Amygdala (tissue), 56 donors: ENCODE results near the gene PIH1D1.
"Not testable (repeated sequence)": the region's sequence is repeated elsewhere in the genome, so short reads cannot be mapped to it uniquely, and the experiment has no call there.

ENCODE experiments used
- DNase-seq, 56 donors: peaks; one replicate each; lab custom pipeline; 2025; lab: John Stamatoyannopoulos, UW

The PIH1D1 gene

GRCh38 chr19:49459388-49459787 is 7.8 kb upstream of the PIH1D1 start:
- no peak for DNase-seq

DNA sequence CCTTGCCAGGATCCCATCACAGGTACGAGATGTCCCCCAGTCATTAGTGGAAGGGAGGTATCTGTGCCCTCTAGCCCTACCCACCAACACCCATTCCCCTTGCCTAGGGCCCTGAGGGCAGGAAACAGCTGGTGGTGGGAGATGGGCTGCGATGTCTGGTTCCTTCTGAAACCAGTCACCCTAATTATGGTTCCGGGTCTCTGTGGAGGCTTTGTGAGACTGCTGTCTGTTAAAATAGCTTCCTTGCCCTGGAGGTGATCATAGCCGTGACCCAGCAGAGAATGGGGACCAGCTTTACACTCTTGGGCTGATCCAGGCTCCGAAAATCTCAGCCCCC is 6.9 kb upstream of the PIH1D1 start:
- DNase-seq: no peak

GRCh38 chr19:49456326-49456725 is 4.7 kb upstream of the PIH1D1 start:
- no peak for DNase-seq

DNA sequence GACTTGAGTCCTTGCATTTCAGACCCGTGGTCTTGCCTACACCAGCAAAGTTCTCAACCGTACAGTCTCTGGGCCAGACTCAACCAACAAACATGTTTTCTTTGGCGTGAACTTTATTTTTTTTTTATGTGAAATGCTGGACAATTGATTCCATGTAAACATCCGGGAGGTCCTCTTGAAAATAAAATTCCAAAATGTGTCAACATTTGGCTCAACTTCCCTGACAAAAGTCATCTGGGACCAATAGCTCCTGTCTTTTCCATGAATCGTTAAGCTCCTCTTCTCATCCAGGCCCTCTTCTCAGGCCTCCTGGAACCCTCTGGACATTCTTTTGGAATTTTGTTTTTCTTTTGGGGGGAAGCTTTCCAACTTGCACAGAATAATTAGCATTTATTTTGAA is 4.2 kb upstream of the PIH1D1 start:
- DNase-seq: no peak

DNA sequence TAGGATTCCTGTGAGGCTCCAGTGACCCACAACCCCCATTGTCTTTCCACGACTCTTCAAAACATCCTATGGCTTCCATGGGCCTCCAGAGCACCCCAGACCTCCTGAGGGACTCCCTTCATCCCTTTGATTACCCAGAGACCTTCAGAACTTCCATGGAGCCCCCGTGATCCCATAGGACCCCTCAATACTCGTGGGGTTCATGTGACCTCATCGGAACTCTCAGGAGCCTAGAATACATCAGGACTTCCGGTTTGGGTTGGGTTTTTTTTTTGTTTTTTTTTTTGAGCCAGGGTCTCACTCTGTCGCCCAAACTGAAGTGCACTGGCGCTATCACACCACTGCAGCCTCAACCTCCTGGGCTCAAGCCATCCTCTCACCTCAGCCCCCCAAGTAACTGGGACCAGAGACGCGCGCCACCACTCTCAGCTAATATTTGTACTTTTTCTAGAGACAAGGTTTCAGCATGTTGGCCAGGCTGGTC is 2.2 kb upstream of the PIH1D1 start:
- DNase-seq: no peak

DNA sequence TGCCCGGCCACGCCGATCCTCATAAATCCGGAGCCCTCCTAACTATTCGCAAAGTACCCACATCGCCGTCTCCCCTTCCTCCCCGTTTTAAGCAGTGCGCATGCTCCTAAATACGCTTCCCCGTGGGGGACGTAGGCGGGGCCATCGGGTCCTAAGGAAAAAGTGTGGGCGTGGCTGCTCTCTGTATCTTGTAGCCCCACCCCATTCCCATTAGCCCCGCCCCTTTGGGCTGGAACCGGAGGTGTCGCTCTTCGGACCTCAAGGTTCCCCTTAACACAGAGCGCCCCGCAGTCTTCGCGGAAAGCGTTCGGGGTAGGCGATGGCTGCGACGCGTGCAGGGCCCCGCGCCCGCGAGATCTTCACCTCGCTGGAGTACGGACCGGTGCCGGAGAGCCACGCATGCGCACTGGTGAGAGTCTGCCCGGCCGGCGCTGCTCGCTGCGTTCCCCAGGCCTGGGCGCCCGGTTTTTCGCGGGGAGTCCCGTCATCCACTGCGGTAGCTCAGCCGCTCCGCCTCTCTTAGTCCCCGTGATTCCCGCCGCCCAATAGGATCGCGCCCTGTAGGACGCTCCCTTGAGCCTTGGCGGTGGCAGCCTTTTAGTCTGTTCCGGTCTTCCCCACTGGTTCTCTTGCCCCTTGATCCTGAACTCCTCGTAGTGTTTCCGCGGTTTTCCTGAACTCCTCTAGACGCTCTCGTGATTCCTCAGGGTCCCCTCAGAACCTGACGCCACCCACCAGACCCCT is 1.6 kb upstream of the PIH1D1 start, which contains the start of gene ALDH16A1:
Gene ALDH16A1, plus strand, starts transcription at position 213 of the 744 bp plus-strand sequence. Its CDS starts 107 bp downstream, at position 320.
- peak; percentile 48 to 99 (median 97) for DNase-seq

DNA sequence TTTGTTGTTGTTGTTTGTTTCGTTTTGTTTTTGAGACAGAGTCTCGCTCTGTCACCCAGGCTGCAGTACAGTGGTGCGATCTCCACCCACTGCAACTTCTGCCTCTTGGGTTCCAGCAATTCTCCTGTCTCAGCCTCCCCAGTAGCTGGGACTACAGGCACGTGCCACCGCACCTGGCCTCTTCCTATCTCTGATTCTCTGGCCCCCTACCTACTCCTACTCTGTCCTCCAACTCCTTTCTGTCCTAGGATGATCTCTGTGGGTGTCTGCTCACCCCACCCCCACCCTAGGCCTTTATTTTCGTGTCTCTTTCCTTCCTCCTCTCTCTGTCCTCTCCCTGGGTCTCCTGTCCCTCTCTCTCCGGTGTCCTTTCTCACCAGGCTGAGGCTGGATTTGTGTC is 1.2 kb downstream of the PIH1D1 start:
- DNase-seq: no peak

DNA sequence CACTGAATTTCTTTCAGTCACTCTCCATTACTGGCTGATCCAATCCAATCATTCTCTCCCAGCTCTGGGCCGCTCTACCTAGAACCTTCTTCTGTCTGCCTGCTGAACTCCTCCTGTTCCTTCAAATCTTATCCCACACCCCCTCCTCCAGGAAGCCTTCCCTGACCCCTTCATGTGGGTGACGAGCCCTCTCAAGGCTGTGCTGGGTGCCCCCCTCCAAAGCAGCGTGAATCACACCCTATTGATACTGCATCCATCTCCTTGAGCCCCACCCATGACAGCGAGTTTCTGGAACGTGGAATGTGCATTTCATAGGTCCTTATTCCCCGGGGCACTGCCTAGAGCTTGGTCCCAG is 3.2 kb downstream of the PIH1D1 start:
- no peak for DNase-seq

DNA sequence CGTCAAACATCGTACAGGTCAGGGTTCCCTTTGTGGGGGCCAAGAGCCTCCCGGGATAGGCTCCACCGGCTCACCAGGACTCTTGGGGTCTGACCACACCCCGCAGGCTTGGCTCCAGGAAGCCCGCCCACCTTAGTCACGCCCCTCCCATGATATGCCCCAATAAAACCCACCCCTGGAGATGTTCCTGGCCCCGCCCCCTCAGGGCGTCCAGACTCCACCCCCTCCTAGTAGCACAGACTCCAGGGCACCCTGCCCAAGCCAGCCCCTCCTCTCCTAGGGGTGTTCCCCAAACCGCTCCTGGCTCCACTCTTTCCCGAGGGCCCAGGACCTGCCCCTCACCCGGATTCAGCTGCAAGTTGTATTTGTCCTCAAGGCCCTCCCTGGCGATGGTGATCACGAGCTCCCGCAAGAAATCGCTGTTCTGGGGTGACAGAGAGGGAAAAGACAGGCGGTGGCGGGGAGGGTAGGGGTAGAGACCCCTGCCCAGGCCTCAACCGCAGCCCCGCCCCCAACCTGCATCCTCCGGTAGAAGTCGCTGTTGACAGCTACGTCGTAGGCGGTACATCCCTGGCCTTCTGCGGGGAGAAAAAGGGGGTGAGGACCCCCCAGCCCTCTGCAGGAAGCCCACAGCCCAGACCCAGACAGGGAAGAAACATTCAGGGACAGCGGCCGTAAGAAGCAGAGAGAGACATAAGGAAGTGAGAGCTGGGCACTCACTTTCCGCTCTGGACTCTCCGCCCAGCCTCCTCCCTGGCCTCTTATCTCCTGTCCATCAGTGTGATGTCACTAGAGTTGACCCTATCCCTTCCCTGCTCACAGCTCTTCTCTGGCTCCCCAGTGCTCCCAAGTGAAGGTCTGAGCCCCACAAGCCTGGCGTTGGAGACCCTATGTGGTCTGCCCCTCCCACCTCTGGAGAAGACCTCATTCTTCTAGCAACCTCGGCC is 3.9 kb downstream of the PIH1D1 start:
- DNase-seq: peak in 3 of 56 donors; percentile 10 to 25 (median 23)

GRCh38 chr19:49445997-49446396 is 5.6 kb downstream of the PIH1D1 start:
- DNase-seq: no peak

DNA sequence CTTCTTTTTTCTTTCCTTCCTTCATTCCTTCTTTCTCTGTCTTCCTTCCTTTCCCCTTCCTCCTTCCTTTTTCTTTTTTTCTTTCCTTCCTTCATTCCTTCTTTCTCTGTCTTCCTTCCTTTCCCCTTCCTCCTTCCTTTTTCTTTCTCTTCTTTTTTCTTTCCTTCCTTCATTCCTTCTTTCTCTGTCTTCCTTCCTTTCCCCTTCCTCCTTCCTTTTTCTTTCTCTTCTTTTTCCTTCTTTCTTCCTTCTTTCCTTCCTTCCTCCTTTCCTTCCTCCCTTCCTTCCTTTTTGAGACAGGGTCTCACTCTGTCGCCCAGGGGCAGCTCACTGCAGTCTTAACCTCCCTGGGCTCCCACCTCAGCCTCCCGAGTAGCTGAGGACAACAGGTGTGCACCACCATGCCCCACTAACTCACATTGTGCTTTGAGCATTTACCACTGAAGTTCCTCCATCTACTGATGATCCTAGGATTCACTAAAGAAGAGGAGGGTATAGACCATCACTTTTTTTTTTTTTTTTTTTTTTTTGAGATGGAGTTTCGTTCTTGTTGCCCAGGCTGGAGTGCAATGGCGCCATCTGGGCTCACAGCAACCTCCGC is 7.4 kb downstream of the PIH1D1 start:
- DNase-seq: not testable (repeated sequence)

GRCh38 chr19:49443366-49444099 is 8.1 kb downstream of the PIH1D1 start:
- peak; percentile 55 to 97 (median 92) for DNase-seq

- DNase-seq: peak in 23 of 56 donors; percentile 19 to 78 (median 36)
These were observed 8.7 kb downstream of the PIH1D1 start for GRCh38 chr19:49442771-49443365.

- DNase-seq: peak in 4 of 56 donors; percentile 33 to 56 (median 35)
These were observed 9.3 kb downstream of the PIH1D1 start for GRCh38 chr19:49442354-49442753.

DNA sequence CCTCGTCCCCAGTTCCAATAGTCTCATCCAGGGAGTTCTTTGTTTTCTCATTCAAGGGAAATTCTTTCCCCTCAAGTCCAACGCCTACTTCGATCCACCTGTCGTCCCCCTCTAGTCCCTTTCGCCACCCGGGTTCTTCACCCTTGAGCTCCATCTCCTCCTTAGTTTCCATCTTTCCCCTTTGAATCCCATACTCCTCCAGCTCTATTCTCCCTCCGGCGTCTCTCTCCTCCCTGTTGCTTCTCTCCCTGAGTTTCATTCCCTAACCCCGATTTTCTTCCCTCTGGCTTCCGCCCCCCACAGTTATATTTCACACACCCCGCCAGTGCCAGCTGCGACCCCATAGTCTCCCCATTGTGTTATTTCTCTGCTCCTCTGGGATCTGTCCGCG is 9.7 kb downstream of the PIH1D1 start:
- peak in 1 of 56 donors; percentile 56 for DNase-seq

- DNase-seq: peak in 11 of 56 donors; percentile 14 to 43 (median 19)
These were observed 10.2 kb downstream of the PIH1D1 start, which contains the start of gene SLC17A7 for GRCh38 chr19:49441210-49441959. Gene SLC17A7 (minus strand): TSS chr19:49441527. CDS start chr19:49441379, 148 bp downstream.

DNA sequence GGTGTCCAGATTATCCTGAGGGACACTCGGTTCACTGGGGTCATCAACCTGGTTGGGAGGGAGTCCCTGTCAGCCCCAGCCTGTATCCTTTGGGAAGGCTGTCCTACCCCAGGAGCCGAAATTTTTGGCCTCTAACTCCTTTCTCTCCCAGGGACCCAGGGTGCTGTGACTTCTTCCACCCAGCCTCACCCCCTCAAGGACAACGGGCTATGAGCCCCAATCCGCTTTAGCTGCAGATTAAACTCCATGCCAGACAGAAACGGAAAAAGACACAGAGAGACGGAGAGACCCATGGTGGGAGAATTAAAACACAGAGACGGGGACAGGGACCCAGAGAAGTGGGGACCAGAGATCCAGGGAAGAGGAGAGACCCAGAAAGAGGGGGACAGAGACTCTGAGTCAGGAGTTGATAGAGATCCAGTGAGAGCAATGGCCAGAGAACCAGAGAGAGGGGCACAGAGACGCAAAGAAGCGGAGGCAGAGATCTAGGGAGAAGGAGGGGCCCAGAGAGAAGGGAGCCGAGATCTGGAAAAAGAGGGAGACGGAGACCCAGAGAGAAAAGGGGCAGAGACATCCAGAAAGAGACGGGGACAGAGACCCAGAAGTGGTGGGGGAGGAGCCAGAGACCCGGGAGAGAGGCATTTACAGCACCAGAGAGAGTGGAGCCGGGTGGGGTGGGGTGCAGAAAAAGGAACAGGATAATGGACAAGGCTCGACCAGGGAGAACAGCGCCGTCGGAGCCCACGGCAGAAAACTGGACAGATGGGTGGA is 11.0 kb downstream of the PIH1D1 start:
- no peak for DNase-seq

DNA sequence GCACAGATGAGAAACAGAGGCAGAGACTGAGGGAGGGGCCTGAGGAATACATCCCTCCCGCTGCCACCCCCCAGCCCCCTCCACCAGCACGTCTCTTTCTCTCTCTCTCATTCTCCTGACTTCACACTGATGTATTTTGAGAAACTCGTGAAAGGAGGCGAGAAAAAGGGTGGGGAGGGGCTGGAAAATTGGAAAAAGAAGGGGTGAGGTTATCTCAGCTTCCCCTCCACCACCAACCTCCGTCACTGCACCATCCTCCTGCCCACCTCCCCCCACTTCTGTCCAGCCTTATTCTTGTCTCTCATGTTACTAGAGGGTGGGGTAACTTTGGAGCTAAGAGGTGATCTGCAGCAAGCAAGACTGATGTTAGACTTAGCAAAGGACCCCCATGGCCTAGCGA is 11.8 kb downstream of the PIH1D1 start:
- DNase-seq: peak in 8 of 56 donors; percentile 3 to 59 (median 25)
